Measurements from ENCODE around the gene CLEC17A.

CLEC17A gene

DNA sequence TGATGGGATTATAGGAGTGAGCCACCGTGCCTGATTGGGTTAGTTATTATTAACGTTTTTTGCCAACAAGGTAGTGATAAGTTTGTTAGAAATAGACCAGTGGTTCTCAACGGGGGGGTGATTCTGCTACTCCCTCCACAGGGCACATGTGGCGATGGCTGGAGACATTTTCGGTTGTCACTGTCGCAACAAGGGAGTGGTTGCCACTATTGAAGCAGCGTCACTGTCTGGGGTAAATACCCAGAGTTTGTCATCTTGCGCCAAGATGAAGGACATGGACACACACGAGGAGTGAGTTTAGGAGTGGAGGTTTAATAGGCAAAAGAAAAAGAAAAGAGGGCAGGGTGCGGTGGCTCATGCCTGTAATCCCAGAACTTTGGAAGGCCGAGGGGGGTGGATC lies 72.8 kb downstream of the CLEC17A start:
- TF ChIP-seq, protein P1, sequence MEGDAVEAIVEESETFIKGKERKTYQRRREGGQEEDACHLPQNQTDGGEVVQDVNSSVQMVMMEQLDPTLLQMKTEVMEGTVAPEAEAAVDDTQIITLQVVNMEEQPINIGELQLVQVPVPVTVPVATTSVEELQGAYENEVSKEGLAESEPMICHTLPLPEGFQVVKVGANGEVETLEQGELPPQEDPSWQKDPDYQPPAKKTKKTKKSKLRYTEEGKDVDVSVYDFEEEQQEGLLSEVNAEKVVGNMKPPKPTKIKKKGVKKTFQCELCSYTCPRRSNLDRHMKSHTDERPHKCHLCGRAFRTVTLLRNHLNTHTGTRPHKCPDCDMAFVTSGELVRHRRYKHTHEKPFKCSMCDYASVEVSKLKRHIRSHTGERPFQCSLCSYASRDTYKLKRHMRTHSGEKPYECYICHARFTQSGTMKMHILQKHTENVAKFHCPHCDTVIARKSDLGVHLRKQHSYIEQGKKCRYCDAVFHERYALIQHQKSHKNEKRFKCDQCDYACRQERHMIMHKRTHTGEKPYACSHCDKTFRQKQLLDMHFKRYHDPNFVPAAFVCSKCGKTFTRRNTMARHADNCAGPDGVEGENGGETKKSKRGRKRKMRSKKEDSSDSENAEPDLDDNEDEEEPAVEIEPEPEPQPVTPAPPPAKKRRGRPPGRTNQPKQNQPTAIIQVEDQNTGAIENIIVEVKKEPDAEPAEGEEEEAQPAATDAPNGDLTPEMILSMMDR (IDR thresholded peaks at IDR 0.05; ENCODE audit: low read depth, low read length), result no peak
- DNase-seq (ENCODE audit: extremely low read depth, low read depth), result no peak

DNA sequence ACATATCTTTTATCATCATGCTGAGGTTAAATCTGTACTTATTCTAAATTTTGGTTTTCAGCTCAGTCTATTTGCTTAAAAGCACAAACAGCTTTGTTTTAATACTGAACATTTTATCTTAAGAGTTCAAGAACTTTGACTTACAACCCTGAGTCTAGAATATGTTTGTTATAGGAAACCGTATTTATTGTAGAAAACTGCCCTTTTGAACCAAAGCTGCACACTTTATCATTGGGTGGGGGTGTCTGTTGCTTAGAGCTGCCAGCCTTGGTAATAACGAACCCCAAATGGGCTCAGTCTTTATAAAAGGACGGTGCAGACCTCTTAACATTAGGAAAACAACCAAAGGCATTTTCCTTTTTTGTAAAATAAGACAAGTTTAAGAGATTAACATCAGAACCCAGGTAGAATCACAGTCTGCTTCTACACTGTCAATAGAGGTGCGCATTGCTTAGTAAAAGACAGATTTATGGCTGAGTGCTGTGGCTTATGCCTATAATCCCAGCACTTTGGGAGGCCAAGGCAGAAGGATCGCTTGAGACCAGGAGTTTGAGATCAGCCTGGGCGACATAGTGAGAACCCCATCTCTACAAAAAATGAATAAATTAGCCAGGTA lies 77.1 kb downstream of the CLEC17A start:
- no peak for DNase-seq (ENCODE audit: extremely low read depth, low read depth)
- TF ChIP-seq, protein P1 (IDR thresholded peaks at IDR 0.05; ENCODE audit: low read depth, low read length), result no peak

DNA sequence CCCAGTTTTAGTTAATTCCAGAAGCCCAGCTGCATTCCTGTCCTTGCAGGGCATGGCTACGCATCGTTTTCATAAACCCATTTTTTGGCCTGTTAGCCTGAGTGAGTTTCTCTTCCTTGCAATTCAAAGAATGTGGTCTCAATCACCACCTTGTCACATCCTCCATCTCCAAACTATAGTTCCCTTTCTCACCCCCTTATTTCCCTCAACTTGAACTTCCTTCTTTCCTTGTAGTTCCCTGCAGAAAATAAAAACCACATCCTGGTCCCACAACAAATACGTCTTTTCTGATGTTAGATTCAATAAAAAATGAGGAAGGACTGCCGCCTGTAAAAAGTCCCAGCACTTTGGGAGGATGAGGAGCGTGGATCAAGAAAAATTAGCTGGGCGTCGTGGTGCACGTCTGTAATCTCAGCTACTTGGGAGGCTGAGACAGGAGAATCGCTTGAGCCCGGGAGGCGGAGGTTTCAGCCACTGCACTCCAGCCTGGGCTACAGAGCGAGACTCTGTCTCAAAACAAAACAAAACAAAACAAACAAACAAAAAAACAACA lies 78.6 kb downstream of the CLEC17A start:
- TF ChIP-seq, protein P1 (IDR thresholded peaks at IDR 0.05; ENCODE audit: low read depth, low read length), result no peak

More for the DNA sequence above, 78.6 kb downstream of the CLEC17A start:
- no peak for DNase-seq (ENCODE audit: extremely low read depth, low read depth)
